ENCODE data around the gene MEX3D.
"Not testable (repeated sequence)": the region's sequence is repeated elsewhere in the genome, so short reads cannot be mapped to it uniquely, and the experiment has no call there.

Gene MEX3D

DNA sequence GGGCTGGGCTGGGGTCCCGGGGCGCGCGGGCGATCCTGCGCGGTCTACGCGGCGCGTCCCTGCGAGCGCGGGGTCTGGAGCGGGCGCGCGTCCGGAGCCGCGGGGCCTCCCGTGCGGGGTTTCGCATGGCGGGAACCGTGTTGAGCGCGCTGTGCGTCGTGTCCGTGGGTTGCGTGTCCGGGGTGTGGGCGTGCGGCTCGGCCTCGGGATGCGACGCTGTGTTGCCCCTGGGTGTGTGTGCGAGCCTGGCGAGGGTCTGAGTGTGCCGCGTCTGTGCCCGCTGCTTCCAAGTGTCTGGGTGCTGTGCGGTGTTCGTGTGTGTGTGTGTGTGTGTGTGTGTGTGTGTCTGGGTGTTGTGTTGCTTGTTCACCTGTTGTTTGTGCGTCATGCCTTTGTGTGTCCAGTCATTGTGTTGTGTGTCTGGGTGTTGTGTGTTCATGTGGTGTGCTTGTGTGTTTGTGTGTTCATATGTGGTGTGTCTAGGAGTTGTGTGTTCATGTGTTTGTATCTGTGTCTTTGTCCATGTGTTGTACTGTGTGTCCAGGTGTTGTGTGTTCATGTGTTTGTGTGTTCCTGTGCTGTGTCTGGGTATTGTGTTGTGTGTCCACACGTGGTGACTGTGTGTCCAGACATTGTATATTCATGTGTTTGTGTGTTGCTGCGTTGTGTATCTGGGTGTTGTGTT, 43.7 kb downstream of the MEX3D start:
- in situ Hi-C loops (cut with MboI; ENCODE audit: low pct_unique_long_range_greater_than_20kb, low sequenced_read_pairs), result no loop called here

DNA sequence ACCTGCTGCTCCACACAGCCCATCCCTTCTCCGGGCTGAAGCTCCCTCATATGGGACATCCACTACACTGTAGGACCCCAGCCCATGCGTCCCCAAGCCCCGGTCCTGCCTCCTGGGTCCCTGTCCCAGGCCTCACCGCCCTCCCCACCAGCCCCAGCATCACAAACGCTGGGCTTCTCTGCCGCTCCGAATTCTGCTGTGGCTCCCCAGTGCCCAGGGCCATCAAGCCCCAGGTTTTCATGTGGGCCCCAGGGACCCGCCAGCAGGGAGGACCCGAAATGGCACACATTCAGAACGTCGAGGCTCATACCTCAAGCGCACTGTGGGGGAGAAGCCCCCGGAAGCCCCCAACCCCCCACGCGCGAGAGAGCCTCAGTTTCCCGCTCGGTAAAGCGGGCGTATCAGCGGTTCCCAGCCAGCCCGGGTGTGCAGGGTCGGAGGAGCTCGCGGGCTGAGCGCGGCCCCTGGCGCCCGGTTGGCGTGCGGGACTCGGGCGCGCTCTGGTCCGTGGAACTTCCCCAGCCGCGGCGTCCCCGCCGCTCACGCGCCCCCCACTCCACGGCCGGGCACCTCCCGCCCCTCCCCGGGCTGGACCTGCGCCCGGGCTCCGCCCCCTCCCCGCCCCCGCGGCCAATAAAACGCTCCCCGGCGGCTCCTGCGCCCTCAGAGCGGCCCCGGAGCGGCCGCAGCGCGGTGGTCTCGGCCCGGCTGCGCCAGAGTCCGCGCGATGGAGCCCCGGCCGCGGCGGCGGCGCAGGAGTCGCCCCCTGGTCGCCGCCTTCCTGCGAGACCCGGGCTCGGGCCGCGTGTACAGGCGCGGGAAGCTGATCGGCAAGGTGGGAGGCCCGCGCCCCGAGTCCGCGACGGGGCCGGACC, 44.5 kb downstream of the MEX3D start, which contains the start of gene PLK5:
Gene PLK5 (plus strand): TSS at position 666 of the 875 bp plus-strand sequence. CDS start 2,920 bp downstream, outside the sequence.
- in situ Hi-C loops (cut with MboI; ENCODE audit: low pct_unique_long_range_greater_than_20kb, low sequenced_read_pairs), result no loop called here
- DNase-seq, result no peak

More for the DNA sequence above, 43.7 kb downstream of the MEX3D start:
- no peak for DNase-seq

DNA sequence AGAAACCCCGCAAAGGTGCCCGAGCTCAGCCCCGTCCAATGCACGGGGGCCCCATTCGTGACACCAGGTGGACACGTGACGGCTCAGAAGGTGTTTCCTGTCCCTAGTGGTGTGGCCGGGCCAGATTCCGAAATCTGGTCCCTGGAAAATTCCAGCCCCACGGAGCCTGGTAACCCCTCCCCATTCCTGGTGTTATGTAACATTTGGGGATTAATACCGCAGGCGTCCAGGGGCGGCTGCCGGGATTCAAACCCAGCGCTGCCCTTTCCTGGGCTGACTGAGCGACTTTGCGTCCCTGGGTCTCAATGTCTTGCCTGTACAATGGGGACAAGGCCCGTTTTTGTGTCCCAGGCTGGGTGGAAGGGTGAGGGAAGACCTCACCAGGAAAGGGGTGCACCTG, 45.3 kb downstream of the MEX3D start:
- DNase-seq, result no peak
- in situ Hi-C loops (cut with MboI; ENCODE audit: low pct_unique_long_range_greater_than_20kb, low sequenced_read_pairs), result no loop called here

DNA sequence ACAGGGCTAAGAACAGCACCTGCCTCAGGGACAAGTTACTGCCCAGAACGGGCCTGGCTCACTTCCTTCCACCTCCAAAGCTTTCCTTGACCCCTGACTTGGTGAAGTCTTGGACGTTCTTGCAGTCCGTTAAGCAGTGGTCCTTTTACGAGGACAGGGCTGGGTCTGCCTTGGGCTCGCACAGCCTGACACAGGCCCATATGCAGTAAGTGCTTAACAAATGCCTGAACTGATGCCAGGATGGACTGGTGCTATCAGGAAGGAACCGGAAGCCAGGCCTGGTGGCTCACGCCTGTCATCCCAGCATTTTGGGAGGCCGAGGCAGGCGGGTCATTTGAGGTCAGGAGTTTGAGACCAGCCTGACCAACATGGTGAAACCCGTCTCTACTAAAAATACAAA, 46.1 kb downstream of the MEX3D start:
- in situ Hi-C loops (cut with MboI; ENCODE audit: low pct_unique_long_range_greater_than_20kb, low sequenced_read_pairs), result no loop called here
- no peak for DNase-seq

DNA sequence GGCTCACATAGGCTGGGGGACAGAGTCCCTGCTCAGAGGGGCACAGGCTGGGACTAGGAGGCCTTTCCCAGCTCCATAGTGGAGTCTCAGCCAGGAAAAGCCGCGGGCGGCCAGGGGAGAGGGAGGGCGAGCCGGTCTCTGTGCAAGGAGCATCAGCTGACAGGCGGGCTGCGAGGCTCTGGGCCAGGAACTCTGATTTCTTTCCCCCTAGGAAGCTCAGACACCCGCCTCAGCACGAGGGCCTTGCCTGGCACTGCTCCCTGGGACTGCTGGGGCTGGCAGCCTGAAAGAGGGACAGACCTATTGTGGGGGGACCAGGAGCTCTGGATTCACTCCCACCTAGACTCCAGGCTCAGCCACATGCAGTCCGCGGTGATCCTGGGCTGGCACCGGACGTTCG, 46.5 kb downstream of the MEX3D start:
- in situ Hi-C loops (cut with MboI; ENCODE audit: low pct_unique_long_range_greater_than_20kb, low sequenced_read_pairs), result no loop called here
- DNase-seq, result no peak

DNA sequence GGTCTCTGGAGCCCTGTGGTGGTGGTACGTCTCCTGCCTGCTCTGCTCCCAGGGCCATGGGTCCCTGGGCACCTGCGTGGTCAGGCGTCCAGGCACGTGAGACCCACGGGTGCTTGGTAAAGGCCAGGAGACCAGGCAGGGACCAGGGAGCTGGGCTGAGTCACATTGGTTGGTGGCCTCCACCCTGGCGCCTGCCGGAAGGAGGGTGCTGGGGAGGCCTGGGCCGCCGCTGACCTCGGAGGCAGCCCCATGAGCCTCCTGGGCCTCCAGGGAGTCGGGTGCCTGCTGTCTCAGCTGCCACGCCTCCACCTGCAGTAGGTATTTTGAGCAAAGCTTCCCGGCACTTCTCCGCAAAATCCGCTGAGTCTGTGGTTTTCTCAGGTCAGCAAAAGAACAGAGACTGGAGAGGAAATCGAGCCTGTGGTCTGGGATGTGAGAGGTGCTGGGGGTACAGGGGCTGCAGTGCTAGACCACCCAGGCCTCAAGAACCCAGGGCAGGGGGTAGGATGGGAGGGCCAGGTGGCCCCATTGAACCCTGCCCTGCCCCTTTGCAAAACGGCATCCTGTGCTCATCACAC, 47.8 kb downstream of the MEX3D start:
- in situ Hi-C loops (cut with MboI; ENCODE audit: low pct_unique_long_range_greater_than_20kb, low sequenced_read_pairs), result no loop called here
- DNase-seq, result no peak

DNA sequence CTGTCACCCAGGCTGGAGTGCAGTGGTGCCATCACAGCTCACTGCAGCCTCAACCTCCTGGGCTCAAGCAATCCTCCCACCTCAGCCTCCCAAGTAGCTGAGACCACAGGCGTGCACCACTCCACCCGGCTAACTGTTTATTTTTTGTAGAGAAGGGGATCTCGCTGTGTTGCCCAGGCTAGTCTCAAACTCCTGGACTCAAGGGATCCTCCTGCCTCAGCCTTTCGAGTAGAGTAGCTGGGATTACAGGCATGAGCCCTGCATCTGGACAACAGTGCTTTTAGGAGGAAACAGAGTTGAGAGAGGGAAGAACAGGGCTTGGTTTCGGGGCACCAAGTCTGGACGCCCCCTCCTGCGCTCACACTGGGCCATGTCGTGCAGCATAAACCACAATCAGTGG, 48.3 kb downstream of the MEX3D start:
- DNase-seq; in situ Hi-C loops (cut with MboI; ENCODE audit: low pct_unique_long_range_greater_than_20kb, low sequenced_read_pairs): not testable (repeated sequence)

DNA sequence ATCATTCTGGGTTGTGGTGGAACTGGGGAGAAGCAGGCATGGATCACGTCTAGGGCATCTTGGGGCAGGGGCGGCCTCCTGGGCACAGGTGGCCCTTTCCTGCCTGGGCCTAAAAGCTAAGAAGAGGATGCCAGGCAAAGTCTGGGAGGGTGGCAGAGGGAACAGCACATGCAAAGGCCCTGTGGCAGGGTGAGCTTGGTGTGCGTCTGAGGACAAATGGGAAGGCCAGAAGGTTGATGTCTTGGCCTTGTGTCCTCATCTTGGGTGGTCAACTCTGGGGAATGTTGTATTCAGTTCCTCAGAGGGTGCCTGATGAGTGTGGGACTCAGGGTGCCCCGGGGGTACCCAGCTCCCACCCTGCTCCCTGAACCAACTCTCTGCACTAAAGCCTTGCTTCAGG, 49.7 kb downstream of the MEX3D start:
- no peak for DNase-seq
- in situ Hi-C loops (cut with MboI; ENCODE audit: low pct_unique_long_range_greater_than_20kb, low sequenced_read_pairs), result no loop called here

DNA sequence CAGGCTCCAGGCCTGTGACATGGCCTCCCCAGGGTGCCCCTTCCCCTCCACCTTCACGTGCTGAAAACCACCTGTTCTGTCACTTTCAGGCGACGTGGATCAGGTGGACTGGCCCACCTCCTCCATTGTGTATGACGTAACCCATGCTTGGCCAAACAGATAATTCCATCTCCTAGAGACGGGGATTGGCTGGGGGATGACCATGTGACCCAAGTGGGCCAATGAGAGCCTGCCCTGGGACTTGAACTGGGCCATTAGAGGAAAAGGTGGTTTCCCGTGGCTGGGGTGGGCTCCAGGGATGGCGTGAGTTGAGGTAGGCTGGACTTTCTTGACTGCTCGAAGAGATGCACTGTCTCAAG, 51.8 kb downstream of the MEX3D start:
- in situ Hi-C loops (cut with MboI; ENCODE audit: low pct_unique_long_range_greater_than_20kb, low sequenced_read_pairs), result no loop called here
- no peak for DNase-seq

DNA sequence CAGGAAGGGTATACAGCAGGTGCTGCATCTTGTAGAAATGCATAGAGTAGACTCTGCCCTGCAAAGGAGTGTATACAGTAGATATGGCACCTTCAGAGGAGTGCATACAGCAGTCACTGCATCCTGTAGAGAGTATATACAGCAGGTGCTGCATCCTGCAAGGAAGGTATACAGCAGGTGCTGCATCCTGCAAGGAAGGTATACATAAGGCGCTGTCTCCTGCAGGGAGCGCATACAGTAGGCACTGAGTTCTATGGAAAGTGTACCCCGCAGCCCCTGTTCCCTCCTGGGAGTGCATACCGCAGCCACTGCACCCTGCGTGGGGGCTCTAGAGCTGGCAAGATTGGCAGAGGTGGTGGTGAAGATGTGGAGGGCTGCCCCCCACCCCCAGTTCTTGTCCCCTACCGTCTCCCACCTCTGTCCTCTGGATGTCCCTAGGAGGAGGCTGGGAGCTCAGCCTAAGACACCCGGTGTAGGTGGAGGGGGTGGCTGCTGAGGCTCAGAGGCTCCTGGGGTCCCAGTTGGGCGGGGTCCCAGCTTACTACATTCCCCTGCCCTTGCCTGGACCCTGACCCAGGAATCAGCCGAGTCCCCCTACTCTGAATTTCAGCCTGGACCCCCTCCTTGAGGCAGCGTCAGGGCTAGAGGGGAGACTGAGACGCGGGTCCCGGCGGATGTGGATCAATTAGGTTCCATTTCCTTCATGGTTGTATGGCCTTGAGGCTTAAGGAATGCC, 53.0 kb downstream of the MEX3D start:
- DNase-seq, result no peak
- in situ Hi-C loops (cut with MboI; ENCODE audit: low pct_unique_long_range_greater_than_20kb, low sequenced_read_pairs), result no loop called here

DNA sequence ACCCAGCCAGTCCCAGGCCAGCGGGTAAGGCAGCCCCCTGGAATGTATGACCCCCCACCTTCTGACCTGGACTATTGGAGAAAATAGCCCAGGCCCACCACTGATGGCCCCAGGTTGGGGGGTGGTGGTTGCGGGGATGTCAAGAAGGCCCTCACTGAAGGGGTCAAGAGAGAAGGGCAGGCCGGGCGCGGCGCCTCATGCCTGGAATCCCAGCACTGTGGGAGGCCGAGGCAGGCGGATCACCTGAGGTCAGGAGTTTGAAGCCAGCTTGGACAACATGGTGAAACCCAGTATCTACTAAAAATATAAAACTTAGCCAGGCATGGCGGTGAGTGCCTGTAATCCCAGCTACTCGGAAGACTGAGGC, 53.8 kb downstream of the MEX3D start:
- no peak for DNase-seq
- in situ Hi-C loops (cut with MboI; ENCODE audit: low pct_unique_long_range_greater_than_20kb, low sequenced_read_pairs), result no loop called here

DNA sequence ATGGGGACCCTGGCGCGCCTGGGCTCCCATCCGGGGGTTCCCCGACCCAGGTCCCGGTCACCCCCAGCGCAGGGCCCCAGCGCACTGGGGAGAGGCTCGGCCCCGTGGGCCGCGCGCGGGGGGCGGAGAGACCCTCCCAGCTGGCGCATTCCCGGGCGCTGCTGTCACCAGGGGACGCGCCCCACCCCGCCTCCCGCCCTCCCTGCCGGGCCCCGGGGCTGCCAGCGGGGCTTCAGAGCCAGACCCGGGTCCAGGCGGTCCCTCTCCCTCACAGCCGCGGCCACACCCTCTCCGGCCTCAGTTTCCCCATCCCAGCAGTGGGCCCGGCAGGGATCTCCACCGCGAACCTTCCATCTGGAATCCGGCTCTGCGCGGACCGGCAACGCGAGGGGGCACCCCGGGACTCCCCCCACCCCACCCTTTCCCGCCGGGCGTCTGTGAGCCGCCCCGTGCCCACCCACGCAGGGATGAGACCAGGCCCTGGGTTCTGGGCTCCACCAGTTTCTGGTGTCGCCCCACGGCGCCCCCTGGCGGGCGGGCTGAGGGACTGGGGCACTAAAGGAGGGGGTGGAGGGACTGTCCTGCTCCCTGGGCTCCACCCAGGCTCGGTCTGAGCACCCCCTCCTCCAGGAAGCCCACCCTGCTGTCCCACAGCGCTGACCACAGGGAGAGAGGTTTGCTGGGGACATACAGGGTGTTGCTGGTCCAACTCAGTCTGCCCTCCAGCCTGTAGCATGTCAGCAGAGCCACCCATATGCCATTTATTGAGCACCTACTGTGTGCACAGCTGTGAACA, 54.4 kb downstream of the MEX3D start:
- DNase-seq, result peak; percentile 60
- in situ Hi-C loops (cut with MboI; ENCODE audit: low pct_unique_long_range_greater_than_20kb, low sequenced_read_pairs), result no loop called here

DNA sequence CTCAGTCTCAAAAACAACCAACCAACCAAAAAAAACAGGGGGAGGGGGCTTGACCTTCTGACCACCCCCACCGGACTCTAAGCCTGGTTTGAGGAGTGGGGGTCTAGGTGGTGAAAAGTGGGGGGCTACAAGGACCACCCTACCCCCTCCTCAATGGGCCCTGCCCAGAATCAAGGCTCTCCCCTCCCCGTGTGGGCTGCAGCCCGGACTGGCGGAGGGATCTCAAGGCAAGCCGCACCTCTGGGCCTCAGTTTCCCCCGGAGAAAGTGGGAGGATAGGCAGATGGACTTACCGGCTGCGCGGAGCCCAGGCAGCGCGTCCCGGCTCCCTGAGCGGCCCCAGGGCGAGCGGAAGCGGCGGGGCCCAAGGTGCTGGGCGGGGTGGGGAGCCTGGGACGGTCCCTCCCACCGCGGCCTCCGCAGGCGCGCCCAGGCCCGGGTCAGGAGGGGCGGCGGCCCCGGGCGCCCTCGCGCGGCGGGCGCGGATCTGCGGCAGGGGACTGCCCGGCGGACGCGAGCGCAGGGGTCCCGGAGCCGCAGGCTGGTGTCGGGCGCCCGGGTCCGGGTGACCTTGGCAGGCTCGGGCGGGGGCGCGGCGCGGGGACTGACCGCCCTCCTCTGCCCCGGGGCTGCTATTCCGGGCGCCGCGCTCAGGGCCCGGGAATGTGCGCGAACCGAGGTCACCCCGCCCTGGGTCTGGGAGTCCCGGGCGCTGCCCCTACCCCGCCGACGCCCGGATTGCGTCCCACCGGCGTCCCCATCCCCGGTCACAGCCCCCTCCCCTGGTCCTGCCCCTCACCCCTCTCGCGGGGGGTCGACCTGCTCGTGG, 55.2 kb downstream of the MEX3D start, which contains the start of gene ADAMTSL5:
Gene ADAMTSL5 (minus strand): TSS at position 349 of the 828 bp plus-strand sequence. CDS start 2,076 bp downstream, outside the sequence.
- DNase-seq, result peak; percentile 43
- in situ Hi-C loops (cut with MboI; ENCODE audit: low pct_unique_long_range_greater_than_20kb, low sequenced_read_pairs), result no loop called here

DNA sequence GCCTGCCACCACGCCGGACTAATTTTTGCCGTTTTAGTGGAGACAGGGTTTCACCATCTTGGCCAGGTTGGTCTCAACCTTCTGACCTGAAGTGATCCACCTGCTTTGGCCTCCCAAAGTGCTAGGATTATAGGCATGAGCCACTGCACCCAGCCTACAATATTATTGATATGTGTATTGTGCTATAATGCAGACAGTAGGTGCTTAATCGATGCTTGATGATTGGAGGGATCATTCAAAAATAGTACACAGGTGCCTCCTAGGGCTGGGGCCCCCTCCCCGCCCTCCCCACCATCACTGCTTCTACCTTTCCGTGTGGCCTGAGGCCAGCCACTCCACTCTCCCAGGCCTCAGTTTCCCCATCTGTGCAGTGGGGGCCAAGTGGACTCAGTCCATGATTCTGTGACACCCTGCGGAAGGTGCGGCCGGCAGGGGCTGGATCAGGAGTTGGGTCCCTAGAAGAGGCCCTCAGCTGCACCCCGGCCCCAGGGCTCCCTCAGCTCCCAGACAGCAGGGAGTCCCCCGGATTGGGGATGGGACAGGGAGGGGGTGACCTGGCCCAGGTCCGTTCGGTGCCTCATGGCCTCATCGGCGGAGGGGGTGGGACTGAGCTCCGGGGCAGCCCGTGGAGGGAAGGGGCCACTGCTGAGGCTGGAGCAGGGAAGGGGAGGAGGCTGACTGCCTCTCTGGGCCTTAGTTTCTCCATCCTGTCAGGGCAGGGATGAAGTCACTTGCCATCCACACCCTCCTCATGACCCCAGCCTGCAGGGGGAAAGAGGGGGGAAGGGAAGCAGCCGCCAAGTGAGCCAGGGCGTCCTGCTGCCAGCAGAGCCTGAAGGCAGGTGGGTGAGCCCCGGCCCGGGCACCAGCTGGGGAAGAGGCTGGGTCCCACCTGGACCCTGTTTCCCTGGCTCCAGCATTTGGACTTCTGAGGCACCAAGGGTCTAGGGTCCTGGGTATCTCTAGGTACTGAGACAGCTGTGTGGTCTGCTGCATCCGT, 56.5 kb downstream of the MEX3D start:
- no peak for DNase-seq
- in situ Hi-C loops (cut with MboI; ENCODE audit: low pct_unique_long_range_greater_than_20kb, low sequenced_read_pairs), result no loop called here

DNA sequence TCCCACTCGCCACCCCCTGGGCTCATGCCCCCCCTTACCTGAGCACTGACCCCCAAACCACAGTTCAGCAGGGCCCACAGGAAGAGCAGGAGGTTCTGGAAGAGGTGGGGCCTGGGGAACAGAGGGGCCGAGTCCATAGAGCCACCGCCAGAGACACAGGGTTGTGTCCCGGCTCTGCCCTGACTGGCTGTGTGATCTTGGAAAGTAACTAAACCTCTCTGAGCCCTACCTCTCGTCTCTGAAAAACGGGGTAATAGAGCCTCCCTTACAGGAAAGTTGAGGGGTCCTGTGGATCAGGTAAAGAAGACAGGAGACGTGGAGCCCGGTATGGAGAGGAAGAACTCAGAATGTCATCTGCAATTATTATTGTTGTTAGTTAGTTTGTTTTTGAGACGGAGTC, 57.3 kb downstream of the MEX3D start:
- in situ Hi-C loops (cut with MboI; ENCODE audit: low pct_unique_long_range_greater_than_20kb, low sequenced_read_pairs), result no loop called here
- no peak for DNase-seq

DNA sequence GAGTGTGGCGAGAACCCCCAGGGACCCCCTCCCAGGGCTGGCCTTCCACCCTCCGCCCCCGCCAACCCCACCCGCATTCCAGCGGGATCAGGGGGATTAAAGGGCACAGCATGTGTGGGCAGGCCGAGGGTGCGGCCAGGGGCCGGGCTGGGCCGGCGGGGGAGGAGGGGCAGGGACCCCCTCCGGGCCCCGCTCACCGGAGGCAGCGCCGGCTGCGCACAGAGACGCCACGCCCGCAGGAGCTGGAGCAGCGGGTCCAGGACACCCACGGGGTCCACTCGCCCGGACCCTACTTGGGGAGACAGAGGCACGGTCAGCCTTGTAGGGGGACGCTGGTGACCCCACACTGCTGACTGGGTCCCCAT, 57.7 kb downstream of the MEX3D start:
- in situ Hi-C loops (cut with MboI; ENCODE audit: low pct_unique_long_range_greater_than_20kb, low sequenced_read_pairs), result no loop called here
- DNase-seq, result no peak

All from KBM-7 (cell line).